Chondrocyte (in vitro differentiated cells): Measurements from ENCODE around the gene RERE. TPM values are rescaled to one million over a fixed set of nuclear protein-coding genes. Genes with fewer than 3 reads are reported as not detected.

Source experiments
- DNase-seq: peaks from one replicate; pipeline ENCODE4 v3.0.0; 2021; ENCODE audit warnings: mixed read lengths, low spot score
- H3K27ac Mint-ChIP-seq: one replicate; pipeline ENCODE4 v1.8.0; 2021; ENCODE audit warnings: mild to moderate bottlenecking, moderate library complexity, mixed read lengths; ENCODE audit not compliant: unreplicated experiment
- H3K27me3 Mint-ChIP-seq: 2 replicates; pipeline ENCODE4 v1.8.0; 2021; ENCODE audit warnings: low read depth, mixed read lengths
- H3K36me3 Mint-ChIP-seq: 2 replicates; pipeline ENCODE4 v1.8.0; 2021; ENCODE audit warnings: low read depth, mixed read lengths
- H3K4me1 Mint-ChIP-seq: 2 replicates; pipeline ENCODE4 v1.8.0; 2021; ENCODE audit warnings: low read depth, mild to moderate bottlenecking, mixed read lengths
- H3K4me3 Mint-ChIP-seq: one replicate; pipeline ENCODE4 v1.8.0; 2021; ENCODE audit warnings: mild to moderate bottlenecking, moderate library complexity, mixed read lengths; ENCODE audit not compliant: unreplicated experiment
- H3K9me3 Mint-ChIP-seq: 2 replicates; pipeline ENCODE4 v1.8.0; 2021; ENCODE audit warnings: low read depth, mixed read lengths
- CTCF ChIP-seq: fragments of 200-600 bp; sonication (generic); IDR thresholded peaks from 2 replicates; pipeline ENCODE4 v1.5.0; 2021; ENCODE audit warnings: antibody characterized with exemption, mild to moderate bottlenecking, moderate library complexity
- total RNA-seq: library from RNA; stranded (reverse); gene quantifications from 3 replicates; pipeline ENCODE4 v1.2.1, GENCODE V29; 2021

RERE gene
- total RNA-seq, 1 donor from 2014 or later, result 64.9 TPM

GRCh38 chr1:8321612-8322011 lies 495.8 kb downstream of the RERE start:
- TF ChIP-seq CTCF, result no peak
- peaks cover 10% of the 10 kb centered on the region for H3K36me3 Mint-ChIP-seq

GRCh38 chr1:8318436-8318835 lies 499.0 kb downstream of the RERE start:
- Mint-ChIP-seq H3K36me3 (peaks cover 2% of the 10 kb centered on the region), H3K4me3 (peak overlapping the region; percentile 67), H3K9me3 (no peaks in the 10 kb centered on the region)

More at GRCh38 chr1:8321612-8322011, 495.8 kb downstream of the RERE start:
- Mint-ChIP-seq H3K4me1 (peaks cover 8% of the 10 kb centered on the region), H3K4me3 (no peak overlapping the region), H3K9me3 (no peaks in the 10 kb centered on the region), H3K27me3 (no peaks in the 10 kb centered on the region), H3K27ac (no peak overlapping the region)
- no peak for DNase-seq

GRCh38 chr1:8317647-8318381 lies 499.6 kb downstream of the RERE start, which contains the start of gene SLC45A1:
TSS of gene SLC45A1 (plus strand) at chr1:8318114. CDS start at chr1:8324330, 6,216 bp downstream.
- no peaks in the 10 kb centered on the region for H3K9me3 Mint-ChIP-seq
- TF ChIP-seq CTCF, result peak; percentile 39

More at GRCh38 chr1:8318436-8318835, 499.0 kb downstream of the RERE start:
- peaks cover 28% of the 10 kb centered on the region for H3K4me1 Mint-ChIP-seq
- no peak for DNase-seq
- H3K27me3 Mint-ChIP-seq, result no peaks in the 10 kb centered on the region
- H3K27ac Mint-ChIP-seq, result no peak overlapping the region
- TF ChIP-seq CTCF, result no peak

GRCh38 chr1:8315573-8316475 lies 501.6 kb downstream of the RERE start:
- no peaks in the 10 kb centered on the region for H3K27me3 Mint-ChIP-seq
- no peaks in the 10 kb centered on the region for H3K36me3 Mint-ChIP-seq
- peaks cover 10% of the 10 kb centered on the region for H3K9me3 Mint-ChIP-seq
- H3K27ac Mint-ChIP-seq, result no peak overlapping the region
- H3K4me1 Mint-ChIP-seq, result peaks cover 28% of the 10 kb centered on the region
- peak; percentile 32 for TF ChIP-seq CTCF
- DNase-seq, result no peak
- H3K4me3 Mint-ChIP-seq, result no peak overlapping the region

More at GRCh38 chr1:8317647-8318381, 499.6 kb downstream of the RERE start, which contains the start of gene SLC45A1:
- H3K36me3 Mint-ChIP-seq, result peaks cover 2% of the 10 kb centered on the region
- peak within 1 kb of the TSS; percentile 75 for H3K4me3 Mint-ChIP-seq
- peaks cover 28% of the 10 kb centered on the region for H3K4me1 Mint-ChIP-seq
- no peaks in the 10 kb centered on the region for H3K27me3 Mint-ChIP-seq
- H3K27ac Mint-ChIP-seq, result peak within 1 kb of the TSS; percentile 12
- DNase-seq, result no peak
